Fibroblast of lung (primary cell): ENCODE data around the gene COX6A1.

Experiments
- EZH2 ChIP-seq: IDR thresholded peaks from 2 replicates; pipeline ENCODE4 v1.5.1; 2012; ENCODE audit warnings: low read length, control low read depth, mild to moderate bottlenecking; ENCODE audit errors: missing control alignments
- TF ChIP-seq, protein P1 (sequence below), 2 donors: IDR thresholded peaks in 1 of 2; conservative IDR thresholded peaks in 1 of 2; 1 replicate in 1 of 2; 2 replicates in 1 of 2; pipeline ENCODE4 v1.5.1; 2011 to 2012; ENCODE audit warnings: low read length in 2 of 2, control low read depth in 1 of 2, inconsistent platforms in 1 of 2, low read depth in 1 of 2, mild to moderate bottlenecking in 1 of 2

DNA sequence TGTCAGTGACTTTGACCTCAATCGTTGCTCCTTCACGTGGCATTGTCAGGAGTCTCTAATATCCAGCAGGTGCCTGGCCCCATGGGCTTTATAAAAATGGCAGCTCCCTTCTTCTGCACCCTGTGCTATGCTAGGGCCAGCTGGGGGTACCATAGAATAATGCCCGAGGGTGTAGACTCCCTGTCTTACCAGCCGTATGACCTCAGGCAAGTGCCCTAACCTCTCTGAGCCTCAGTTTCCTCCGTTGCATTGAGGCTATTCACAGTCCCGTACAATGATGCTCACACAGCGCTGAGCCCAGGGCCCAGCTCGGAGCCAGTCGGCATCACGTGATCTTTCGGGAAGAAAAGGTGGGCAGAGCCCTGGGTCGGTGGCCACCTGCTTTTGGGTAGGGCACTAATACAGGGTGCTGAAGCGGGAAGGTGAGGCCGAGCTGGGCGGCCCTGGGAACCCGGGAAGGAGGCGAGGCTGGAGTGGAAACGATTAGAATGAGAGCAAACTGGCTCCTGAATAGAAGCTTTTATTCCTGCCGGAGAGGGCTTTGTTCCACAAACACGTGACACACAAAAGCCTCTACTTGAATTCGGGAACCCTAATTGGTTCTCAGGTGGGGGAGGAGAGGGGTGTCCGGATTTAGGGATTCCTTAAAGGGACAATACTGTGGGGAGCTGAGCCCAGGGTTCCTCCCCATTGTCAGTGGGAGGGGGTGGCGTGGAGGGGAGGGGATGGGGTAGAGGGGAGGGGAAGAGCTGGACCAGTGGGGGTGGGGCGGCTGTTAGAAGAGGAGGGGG lies 49.0 kb upstream of the COX6A1 start:
- TF ChIP-seq EZH2: no peak
- TF ChIP-seq, protein P1, sequence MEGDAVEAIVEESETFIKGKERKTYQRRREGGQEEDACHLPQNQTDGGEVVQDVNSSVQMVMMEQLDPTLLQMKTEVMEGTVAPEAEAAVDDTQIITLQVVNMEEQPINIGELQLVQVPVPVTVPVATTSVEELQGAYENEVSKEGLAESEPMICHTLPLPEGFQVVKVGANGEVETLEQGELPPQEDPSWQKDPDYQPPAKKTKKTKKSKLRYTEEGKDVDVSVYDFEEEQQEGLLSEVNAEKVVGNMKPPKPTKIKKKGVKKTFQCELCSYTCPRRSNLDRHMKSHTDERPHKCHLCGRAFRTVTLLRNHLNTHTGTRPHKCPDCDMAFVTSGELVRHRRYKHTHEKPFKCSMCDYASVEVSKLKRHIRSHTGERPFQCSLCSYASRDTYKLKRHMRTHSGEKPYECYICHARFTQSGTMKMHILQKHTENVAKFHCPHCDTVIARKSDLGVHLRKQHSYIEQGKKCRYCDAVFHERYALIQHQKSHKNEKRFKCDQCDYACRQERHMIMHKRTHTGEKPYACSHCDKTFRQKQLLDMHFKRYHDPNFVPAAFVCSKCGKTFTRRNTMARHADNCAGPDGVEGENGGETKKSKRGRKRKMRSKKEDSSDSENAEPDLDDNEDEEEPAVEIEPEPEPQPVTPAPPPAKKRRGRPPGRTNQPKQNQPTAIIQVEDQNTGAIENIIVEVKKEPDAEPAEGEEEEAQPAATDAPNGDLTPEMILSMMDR (conservative IDR thresholded peaks at IDR 0.05 in 1 of 2, IDR thresholded peaks at IDR 0.05 in 1 of 2; ENCODE audit: low read depth in 1 of 2, low read length in 2 of 2): no peak
